PC-3 (cell line): ENCODE measurements around the gene RNH1.

Experiments
- EZH2phosphoT487 ChIP-seq: fragments of 300-600 bp; sonication (generic); IDR thresholded peaks from 2 replicates; pipeline ENCODE4 v1.6.1; 2018; ENCODE audit warnings: mild to moderate bottlenecking, antibody characterized with exemption, low read length, borderline replicate concordance
- TF ChIP-seq, protein P1 (sequence below): fragments of 300-600 bp; sonication (generic); conservative IDR thresholded peaks from 2 replicates; pipeline ENCODE4 v1.5.1; 2017; ENCODE audit warnings: antibody characterized with exemption, low read depth, mild to moderate bottlenecking, low read length

DNA sequence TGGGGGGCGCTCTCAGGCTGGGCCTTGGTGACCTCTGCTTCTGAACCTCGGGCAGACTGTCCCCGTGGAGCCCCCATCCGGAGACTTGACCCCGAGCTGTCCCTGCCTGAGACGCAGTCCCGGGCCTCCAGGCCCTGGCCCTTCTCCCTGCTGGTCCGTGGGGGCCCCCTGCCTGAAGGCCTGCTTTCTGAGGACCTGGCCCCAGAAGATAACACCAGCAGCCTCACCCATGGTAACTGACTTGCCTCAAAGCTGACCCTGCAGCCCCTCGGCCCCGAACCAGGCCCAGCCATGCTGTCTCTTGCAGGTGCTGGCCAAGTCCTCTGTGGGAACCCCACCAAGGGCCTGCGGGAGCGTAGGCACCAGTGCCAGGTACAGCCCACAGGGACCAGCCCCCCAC lies 44.6 kb upstream of the RNH1 start:
- TF ChIP-seq, protein P1, sequence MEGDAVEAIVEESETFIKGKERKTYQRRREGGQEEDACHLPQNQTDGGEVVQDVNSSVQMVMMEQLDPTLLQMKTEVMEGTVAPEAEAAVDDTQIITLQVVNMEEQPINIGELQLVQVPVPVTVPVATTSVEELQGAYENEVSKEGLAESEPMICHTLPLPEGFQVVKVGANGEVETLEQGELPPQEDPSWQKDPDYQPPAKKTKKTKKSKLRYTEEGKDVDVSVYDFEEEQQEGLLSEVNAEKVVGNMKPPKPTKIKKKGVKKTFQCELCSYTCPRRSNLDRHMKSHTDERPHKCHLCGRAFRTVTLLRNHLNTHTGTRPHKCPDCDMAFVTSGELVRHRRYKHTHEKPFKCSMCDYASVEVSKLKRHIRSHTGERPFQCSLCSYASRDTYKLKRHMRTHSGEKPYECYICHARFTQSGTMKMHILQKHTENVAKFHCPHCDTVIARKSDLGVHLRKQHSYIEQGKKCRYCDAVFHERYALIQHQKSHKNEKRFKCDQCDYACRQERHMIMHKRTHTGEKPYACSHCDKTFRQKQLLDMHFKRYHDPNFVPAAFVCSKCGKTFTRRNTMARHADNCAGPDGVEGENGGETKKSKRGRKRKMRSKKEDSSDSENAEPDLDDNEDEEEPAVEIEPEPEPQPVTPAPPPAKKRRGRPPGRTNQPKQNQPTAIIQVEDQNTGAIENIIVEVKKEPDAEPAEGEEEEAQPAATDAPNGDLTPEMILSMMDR, result no peak
- TF ChIP-seq EZH2phosphoT487, result no peak
